H54 (cell line): ENCODE measurements around the gene ARNT2.

Experiments used
- DNase-seq: peaks from one replicate; pipeline ENCODE4 v3.0.0; 2011; ENCODE audit warnings: low spot score, mixed read lengths; ENCODE audit not compliant: insufficient read length
- FAIRE-seq: peaks from 3 replicates; lab custom pipeline; 2011; peaks lifted over from hg19 to GRCh38; lab: Jason Lieb, UNC
- POLR2A ChIP-seq: IDR thresholded peaks from 2 replicates; pipeline ENCODE4 v1.6.1; 2011; ENCODE audit warnings: low read depth, mild to moderate bottlenecking, low read length

ARNT2 gene

DNA sequence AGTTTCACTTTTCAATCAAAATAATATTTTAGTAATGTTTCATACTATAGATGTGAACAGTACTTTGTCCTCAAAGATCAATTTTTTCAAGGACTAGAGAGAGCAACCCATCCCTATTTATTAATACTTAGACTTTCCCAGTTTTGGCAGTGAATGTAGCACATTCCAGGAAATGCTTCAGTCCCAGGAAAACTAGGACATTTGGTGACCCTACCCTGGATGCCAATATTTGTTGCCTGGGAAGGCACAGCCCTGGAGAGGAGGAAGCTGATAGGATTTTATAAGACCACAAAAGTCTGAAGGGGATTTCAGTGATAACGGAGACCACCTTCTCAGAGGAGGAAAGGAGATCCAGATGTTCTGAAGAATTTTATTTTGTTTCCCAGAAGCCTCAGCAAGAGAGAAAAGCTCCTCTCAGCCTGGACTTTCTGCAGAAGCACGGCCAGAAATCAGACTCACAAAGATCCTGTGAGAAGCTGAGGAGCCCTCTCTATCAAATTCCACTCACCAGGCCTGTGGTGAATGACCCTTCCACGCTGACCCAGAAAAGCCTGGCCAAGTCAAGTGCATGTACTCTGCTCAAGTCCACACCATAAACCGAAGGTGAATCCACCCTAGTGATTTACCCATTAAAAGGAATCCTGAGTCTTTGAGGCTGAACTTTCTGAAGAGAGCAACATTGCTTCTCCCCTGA is 203.3 kb downstream of the ARNT2 start:
- TF ChIP-seq POLR2A: no peak
- no peak for FAIRE-seq

DNA sequence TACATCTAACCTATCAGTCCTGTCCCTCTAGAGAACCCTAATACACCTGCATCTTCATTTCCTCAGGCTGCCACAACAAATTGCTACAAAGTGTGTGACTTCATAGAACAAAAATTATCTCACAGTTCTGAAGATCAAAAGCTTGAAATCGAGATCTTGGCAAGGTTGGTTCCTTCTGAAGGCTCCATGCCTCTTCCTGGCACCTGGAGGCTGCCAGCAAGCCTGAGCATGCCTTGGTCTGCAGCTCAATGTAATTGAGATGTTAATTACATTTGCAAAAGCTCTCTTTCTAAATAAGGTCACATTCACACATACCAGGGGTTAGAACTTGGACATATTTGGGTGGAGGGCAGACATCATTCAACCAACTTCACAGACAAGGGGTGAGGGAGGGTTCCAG is 204.5 kb downstream of the ARNT2 start:
- no peak for TF ChIP-seq POLR2A
- FAIRE-seq: no peak

More for the DNA sequence above, 203.3 kb downstream of the ARNT2 start:
- no peak for DNase-seq

DNA sequence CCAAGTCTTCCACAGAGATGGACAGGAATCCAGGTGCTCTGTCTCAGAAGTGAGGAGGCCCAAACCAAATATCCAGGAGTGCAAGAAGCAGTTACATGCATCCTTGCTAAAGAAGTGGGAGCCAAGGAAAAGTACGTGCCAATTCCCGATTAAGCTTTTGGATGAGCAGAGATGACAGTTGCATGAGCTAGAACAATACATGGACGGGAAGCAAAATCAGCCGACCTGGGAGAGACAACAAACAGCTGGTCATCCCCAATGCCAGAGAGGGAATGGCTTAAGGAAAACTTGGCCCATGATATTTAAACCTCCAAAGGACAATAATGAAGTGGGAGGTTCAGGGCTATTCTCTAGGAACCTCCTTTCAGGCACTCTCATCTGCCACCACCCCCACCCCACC is 204.9 kb downstream of the ARNT2 start:
- TF ChIP-seq POLR2A: no peak
- no peak for FAIRE-seq
- no peak for DNase-seq

More for the DNA sequence above, 204.5 kb downstream of the ARNT2 start:
- no peak for DNase-seq

DNA sequence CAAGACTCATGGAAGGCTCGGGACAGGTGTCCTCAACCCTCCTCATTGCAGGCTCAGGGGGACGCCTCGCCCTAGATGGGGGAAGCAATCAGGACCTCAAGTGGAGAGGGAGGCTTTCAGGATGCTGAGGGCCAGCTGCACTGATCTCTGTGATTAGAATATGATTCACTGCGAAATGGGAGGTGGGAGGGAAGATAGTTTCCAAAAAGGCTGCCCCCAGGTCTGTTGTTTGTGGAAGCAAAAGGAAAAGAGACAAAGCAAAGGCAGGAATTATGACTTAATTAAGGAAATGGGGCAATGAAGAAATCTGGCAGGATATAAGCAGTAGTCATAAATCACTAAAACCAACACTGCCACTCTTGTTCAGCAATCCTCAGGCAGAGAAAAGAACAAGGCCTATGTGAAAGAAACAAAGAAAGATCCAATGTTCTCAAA is 205.3 kb downstream of the ARNT2 start:
- DNase-seq: no peak
- no peak for FAIRE-seq
- TF ChIP-seq POLR2A: no peak

DNA sequence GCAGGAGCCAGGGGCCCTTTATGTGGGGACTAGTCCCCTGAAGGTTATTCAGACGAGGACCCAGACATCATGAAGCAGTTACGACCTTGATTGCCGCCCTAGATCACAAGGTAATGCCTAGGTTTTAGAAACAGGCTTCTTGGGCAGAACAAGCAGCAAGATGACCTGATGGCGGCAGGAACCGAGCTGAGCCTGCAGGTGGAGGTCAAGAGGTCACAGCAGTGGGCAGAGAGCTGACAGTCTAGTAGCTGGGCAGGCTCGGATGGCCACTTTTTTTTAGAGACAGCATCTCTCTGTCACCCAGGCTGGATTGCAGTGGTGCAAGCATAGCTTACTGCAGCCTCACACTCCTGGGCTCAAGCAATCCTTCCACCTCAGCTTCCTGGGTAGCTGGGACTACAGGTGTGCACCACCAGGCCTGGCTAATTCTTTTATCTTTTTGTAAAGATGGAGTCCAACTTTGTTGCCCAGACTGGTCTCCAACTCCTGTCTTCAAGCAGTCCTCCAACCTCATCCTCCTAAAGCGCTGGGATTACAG is 207.4 kb downstream of the ARNT2 start:
- FAIRE-seq (no peak), DNase-seq (no peak)
- no peak for TF ChIP-seq POLR2A

DNA sequence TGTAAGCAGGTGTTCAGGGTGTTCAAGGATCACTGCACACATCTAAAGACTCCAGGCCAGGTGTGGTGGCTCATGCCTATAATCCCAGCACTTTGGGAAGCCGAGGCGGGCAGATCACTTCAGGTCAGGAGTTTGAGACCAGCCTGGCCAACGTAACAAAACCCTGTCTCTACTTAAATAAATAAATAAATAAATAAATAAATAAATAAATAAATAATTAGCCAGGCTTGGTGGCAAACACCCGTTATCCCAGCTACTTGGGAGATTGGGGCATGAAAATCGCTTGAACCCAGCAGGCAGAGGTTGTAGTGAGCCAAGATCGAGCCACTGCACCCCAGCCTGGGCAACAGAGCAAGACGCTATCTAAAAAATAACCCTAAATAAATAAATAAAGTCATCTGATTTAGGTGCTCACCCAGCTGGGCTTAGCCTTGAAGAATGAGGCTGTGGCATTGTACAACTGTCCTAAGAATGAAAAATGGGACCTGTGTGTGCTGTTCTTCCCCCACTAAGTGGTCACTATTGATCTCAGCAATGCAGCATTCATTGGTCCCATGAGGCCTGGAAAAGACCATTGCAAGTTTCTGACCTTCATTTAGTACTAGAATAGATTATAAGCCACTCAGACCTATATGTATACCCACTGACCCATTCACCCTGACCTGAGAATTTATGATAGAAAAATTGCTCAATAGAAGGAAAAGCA is 208.1 kb downstream of the ARNT2 start:
- TF ChIP-seq POLR2A: no peak
- FAIRE-seq (no peak), DNase-seq (no peak)

DNA sequence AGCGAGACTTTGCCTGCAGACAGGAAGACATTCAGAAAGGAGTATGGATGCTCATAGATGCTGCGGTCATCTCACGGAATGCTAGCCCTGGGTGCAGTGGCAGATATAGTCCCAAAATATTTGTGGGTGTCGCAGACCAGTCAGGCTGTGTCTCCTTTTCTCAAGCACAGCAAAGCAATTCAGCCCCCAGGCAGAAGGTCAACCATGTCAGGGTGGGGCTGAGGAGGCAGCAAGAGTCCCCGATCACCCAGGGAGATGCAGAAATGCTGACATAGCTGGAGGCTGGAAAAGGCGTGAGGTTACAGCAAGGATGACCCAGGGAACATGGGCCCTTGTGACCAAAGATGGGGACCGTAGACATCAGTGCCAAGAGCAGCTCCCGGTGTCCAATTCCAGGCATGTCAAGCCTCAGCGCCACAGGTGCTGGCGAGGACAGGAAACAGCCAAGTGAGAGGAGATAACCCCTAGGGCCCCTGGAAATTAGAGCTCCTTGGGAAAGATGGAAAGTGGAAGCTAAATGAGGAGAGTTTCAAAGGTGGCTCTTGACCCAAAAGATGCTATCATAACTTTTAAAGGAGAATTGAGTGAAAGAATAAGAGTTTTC is 209.7 kb downstream of the ARNT2 start:
- FAIRE-seq (no peak), DNase-seq (no peak)
- no peak for TF ChIP-seq POLR2A

DNA sequence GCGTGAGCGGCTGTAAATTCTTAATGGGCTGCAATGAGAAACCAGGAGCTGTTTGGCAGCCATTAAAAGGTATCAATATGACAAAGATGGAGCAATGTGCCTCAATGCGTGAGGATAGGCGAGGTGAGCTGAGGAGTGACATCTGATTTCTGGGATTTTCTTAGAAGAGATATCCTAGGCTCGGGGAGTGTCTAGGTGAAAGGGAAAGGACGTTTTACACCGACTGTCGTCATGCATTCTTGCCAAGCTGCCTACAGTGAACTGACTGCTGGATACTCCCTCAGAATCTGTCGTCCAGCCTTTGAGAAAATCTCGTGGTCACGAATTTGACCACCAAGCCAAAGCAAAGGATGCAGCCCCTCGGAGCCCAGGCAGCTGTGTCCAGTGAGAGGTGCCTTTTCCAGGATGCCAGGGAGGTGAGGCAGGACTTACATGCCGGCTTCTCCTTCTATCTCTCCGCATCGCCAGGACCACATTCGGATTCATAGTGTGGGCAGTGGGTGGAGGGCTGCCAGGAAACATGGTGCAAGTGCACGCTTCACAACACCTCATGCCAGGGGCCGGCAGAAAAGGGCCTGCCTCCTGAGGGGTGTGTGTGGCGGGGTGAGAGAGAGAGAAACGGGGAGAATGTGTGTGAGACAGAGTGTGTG is 210.7 kb downstream of the ARNT2 start:
- no peak for DNase-seq
- no peak for TF ChIP-seq POLR2A
- no peak for FAIRE-seq

DNA sequence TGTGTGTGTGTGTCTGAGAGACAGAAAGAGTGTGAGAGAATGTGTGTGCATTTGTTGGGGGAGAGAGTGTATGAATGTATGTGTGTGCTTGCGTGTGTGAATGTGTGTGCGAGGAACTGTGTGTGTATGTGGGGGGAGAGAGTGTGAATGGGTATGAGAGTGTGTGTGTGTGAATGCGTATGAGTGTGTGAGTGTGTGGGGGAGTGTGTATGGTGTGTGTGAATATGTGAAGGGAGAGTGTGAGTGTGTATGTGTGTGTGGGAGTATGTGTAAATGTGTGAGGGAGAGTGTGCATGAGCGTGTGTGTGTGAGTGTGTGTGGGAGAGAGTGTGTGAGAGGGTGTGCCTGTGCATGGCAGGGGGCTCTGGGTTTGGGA is 211.2 kb downstream of the ARNT2 start:
- DNase-seq (no peak), FAIRE-seq (no peak)
- no peak for TF ChIP-seq POLR2A

DNA sequence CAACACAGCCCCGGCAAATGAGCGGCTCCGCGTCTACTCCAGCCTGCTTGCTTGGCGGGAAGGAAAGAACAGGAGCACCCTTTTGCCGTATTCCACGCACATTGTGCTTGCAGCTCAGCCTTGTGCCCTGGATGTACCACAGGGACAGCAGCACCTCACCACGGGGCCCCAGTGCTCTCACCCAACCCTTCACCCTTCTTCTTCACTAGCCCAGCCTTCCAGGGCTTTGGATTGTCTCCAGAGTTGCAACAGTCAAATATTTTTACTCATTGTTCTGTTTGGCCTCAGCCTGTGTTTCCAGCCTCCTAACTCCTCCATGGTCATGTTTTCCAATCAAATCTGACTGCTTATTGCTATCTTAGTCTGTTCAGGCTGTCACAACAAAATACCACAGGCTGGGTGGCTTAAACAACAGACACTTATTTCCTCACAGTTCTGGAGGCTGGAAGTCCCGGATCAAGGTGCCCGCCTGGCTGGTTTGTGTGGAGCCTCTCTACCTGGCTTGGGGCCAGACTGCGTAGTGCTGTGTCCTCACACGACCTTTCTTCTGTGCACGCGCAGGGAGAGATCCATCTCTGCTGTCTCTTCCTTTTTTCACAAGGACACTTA is 211.7 kb downstream of the ARNT2 start:
- FAIRE-seq (no peak), DNase-seq (no peak)

DNA sequence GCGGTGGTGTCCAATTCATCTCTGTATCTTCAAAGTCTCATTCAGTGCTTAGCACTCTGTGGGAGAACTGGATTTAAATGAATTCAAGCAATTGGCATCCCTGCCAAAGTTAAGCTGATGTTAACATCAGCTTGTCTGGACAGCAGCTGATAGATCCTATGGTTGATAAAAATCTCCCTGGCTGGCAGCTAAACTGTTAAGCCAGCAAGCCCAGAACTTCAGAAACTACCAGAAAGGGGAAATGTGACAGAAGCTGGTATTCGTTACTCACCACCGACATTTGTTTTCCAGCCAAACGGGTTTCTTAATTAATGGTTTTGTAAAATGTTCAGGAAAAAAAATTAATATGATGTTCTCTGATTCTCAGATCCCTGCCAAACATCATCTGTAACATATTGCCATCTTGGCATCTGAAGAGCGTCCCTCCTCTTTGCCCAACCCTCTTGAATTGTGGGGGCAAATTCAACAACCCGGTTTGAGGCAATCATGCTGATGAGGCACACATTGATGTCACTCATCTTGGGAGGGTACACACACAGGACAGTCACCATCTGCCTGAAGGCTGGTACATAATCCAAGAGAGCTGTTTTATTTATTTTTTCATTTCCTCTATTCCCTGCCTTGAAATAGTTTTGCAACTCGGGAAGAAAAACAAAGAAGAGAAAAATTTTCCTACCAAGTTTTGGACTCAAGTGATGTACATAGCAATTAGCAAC is 214.7 kb downstream of the ARNT2 start:
- FAIRE-seq: no peak
- TF ChIP-seq POLR2A: no peak
- DNase-seq: no peak

More for the DNA sequence above, 211.7 kb downstream of the ARNT2 start:
- TF ChIP-seq POLR2A: no peak

DNA sequence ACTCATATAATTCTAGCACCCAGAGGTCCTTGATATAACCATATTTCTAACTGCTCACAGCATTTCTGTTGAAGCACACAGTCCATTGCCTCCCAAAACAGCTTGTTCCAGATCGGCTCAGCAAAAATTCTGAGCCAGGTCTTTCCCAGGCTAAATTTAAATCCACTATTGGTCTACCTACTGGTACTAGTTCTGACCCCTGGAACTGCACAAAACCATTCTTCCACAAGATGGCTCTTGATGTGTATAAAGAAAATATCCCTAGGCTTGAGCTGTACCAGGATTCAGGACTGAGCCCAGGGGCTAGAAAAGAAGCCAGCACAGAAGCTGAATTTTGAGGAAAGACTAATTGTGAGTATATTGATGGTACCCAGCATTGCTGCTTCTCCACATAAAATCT is 215.5 kb downstream of the ARNT2 start:
- DNase-seq (no peak), FAIRE-seq (no peak)

DNA sequence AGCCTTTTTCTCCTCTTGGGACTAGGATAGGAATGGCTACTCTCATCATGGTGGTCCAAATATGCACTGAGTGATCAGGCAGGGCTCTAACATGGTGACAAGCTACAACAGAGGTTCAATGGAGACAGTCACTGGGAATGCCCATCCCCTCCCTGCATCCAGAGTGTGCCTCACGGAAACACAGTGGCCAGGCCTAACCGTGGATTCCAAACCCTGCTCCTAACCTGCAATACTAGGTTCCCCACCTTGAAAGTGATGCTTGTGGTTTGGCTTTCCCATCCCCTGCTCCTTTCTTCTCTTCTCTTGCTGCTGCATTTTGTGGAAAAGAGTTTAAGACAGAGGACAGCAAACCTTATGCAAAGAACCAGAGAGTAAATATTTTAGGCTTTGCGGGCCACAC is 216.0 kb downstream of the ARNT2 start:
- FAIRE-seq: no peak
- no peak for TF ChIP-seq POLR2A
- no peak for DNase-seq

More for the DNA sequence above, 215.5 kb downstream of the ARNT2 start:
- no peak for TF ChIP-seq POLR2A
